HG02884 (cell line): ENCODE results near the gene ABLIM1.

Source experiments
- ATAC-seq: cut with Tn5 transposase; IDR thresholded peaks from one replicate; pipeline ENCODE4 v1.9.1; 2021; ENCODE audit warnings: mild to moderate bottlenecking, moderate library complexity; ENCODE audit not compliant: unreplicated experiment

ABLIM1 gene

GRCh38 chr10:114593240-114593792 lies 64.8 kb downstream of the ABLIM1 start:
- no peak for ATAC-seq

- no peak for ATAC-seq
Observed at GRCh38 chr10:114590993-114591392, 67.1 kb downstream of the ABLIM1 start.

GRCh38 chr10:114584419-114584818 lies 73.7 kb downstream of the ABLIM1 start:
- no peak for ATAC-seq

GRCh38 chr10:114581071-114581470 lies 77.0 kb downstream of the ABLIM1 start:
- ATAC-seq, result no peak

GRCh38 chr10:114577133-114577532 lies 80.9 kb downstream of the ABLIM1 start:
- ATAC-seq, result no peak

- ATAC-seq, result no peak
Observed at GRCh38 chr10:114576716-114577115, 81.4 kb downstream of the ABLIM1 start.

- ATAC-seq, result no peak
Observed at GRCh38 chr10:114576132-114576487, 82.0 kb downstream of the ABLIM1 start.

GRCh38 chr10:114575417-114576131 lies 82.5 kb downstream of the ABLIM1 start:
- no peak for ATAC-seq

- no peak for ATAC-seq
Observed at GRCh38 chr10:114573330-114574045, 84.6 kb downstream of the ABLIM1 start.

- no peak for ATAC-seq
Observed at GRCh38 chr10:114571316-114571999, 86.6 kb downstream of the ABLIM1 start.

GRCh38 chr10:114566064-114566463 lies 92.0 kb downstream of the ABLIM1 start:
- no peak for ATAC-seq

- ATAC-seq, result no peak
Observed at GRCh38 chr10:114565066-114565465, 93.0 kb downstream of the ABLIM1 start.

GRCh38 chr10:114561008-114561523 lies 97.0 kb downstream of the ABLIM1 start:
- no peak for ATAC-seq

- no peak for ATAC-seq
Observed at GRCh38 chr10:114560144-114560543, 97.9 kb downstream of the ABLIM1 start.

- ATAC-seq, result no peak
Observed at GRCh38 chr10:114559636-114560035, 98.4 kb downstream of the ABLIM1 start.

- no peak for ATAC-seq
Observed at GRCh38 chr10:114557854-114558253, 100.2 kb downstream of the ABLIM1 start.

GRCh38 chr10:114556236-114557122 lies 101.6 kb downstream of the ABLIM1 start:
- no peak for ATAC-seq

GRCh38 chr10:114553436-114553835 lies 104.6 kb downstream of the ABLIM1 start:
- no peak for ATAC-seq

GRCh38 chr10:114552050-114552449 lies 106.0 kb downstream of the ABLIM1 start:
- ATAC-seq, result no peak

GRCh38 chr10:114551636-114551972 lies 106.5 kb downstream of the ABLIM1 start:
- no peak for ATAC-seq
